Uterus (tissue), 4 donors: ENCODE results near the gene ATP4B. TPM values are rescaled to one million over a fixed set of nuclear protein-coding genes. Genes with fewer than 3 reads are reported as not detected.

Source experiments
- DNase-seq, 2 donors: peaks; one replicate each; pipeline ENCODE4 v3.0.0-alpha.2; 2019 to 2020
- H3K27ac ChIP-seq, 2 donors: fragments of 200-600 bp; sonication (generic); 1 replicate in 1 of 2; 2 replicates in 1 of 2; pipeline ENCODE4 v1.5.1; 2016 to 2018
- H3K27me3 ChIP-seq, 2 donors: fragments of 200-600 bp; sonication (generic); one replicate each; pipeline ENCODE4 v1.5.1; 2018 to 2019; ENCODE audit warnings: control low read depth in 1 of 2
- H3K36me3 ChIP-seq, 2 donors: fragments of 200-600 bp; sonication (generic); one replicate each; pipeline ENCODE4 v1.5.1; 2019; ENCODE audit warnings: control low read depth in 1 of 2
- H3K4me1 ChIP-seq, 2 donors: fragments of 200-600 bp; sonication (generic); one replicate each; pipeline ENCODE4 v1.5.1; 2018 to 2019; ENCODE audit warnings: control low read depth in 1 of 2
- H3K4me3 ChIP-seq, 2 donors: fragments of 200-600 bp; sonication (generic); 1 replicate in 1 of 2; 2 replicates in 1 of 2; pipeline ENCODE4 v1.5.1; 2018 to 2019; ENCODE audit warnings: mild to moderate bottlenecking in 1 of 2
- H3K9me3 ChIP-seq, 2 donors: fragments of 200-600 bp; sonication (generic); one replicate each; pipeline ENCODE4 v1.5.1; 2019; ENCODE audit warnings: control low read depth in 1 of 2
- CTCF ChIP-seq, 4 experiments: fragments of 200-600 bp in 2 of 4; fragments of 450-650 bp in 2 of 4; sonication (generic) in 2 of 4; IDR thresholded peaks; one replicate each; pipeline ENCODE4 v1.5.1; 2016 to 2019; ENCODE audit warnings: antibody characterized with exemption in 4 of 4, mild to moderate bottlenecking in 2 of 4, moderate library complexity in 1 of 4
- POLR2A ChIP-seq, 2 donors: fragments of 450-650 bp; IDR thresholded peaks; one replicate each; pipeline ENCODE4 v1.6.1; 2016; ENCODE audit warnings: antibody characterized with exemption in 2 of 2, mild to moderate bottlenecking in 1 of 2, moderate library complexity in 1 of 2
- intact Hi-C: fragments of 100-400 bp; cut with DNase I; formaldehyde crosslinking; loops from one replicate; pipeline ENCODE4 v1.15.1; 2023; ENCODE audit warnings: low total_unique reads
- total RNA-seq, 4 donors: library from RNA; depleted of rRNA in 3 of 4; stranded (reverse); fragments of >200 nt in 3 of 4; gene quantifications; one replicate each; pipeline versions ENCODE4 v1.1.0 to v1.2.4, GENCODE V29; 2014 to 2023
- donor health status: DM: yes; HTN: yes; CAD: no.

Gene ATP4B
- total RNA-seq, 4 donors from 2014 or later: 0.28 TPM; not detected in 3

- Histone ChIP-seq H3K4me3 (no peak overlapping the region), H3K27ac (no peak overlapping the region), H3K27me3 (no peaks in the 10 kb centered on the region), H3K4me1 (no peaks in the 10 kb centered on the region), H3K9me3 (no peaks in the 10 kb centered on the region), H3K36me3 (no peaks in the 10 kb centered on the region)
- intact Hi-C loops: no loop called here
- TF ChIP-seq POLR2A (IDR thresholded peaks at IDR 0.05) (no peak), CTCF (IDR thresholded peaks at IDR 0.05) (no peak)
- peak in 1 of 2 donors; percentile 3 for DNase-seq
Observed at GRCh38 chr13:113663934-113664333, 5.9 kb upstream of the ATP4B start.

- TF ChIP-seq CTCF (IDR thresholded peaks at IDR 0.05): no peak
- no peak for TF ChIP-seq POLR2A (IDR thresholded peaks at IDR 0.05)
- no peaks in the 10 kb centered on the region for H3K9me3 ChIP-seq
- no peaks in the 10 kb centered on the region for H3K27me3 ChIP-seq
- intact Hi-C loops: no loop called here
- H3K27ac ChIP-seq: no peak overlapping the region
- H3K4me1 ChIP-seq: no peaks in the 10 kb centered on the region
- H3K36me3 ChIP-seq: no peaks in the 10 kb centered on the region
- DNase-seq: no peak
- no peak overlapping the region for H3K4me3 ChIP-seq
Observed at GRCh38 chr13:113661509-113661908, 3.5 kb upstream of the ATP4B start.

- H3K4me3 ChIP-seq: no peak overlapping the region
- no peaks in the 10 kb centered on the region for H3K4me1 ChIP-seq
- no peak for DNase-seq
- no peak for TF ChIP-seq POLR2A (IDR thresholded peaks at IDR 0.05)
- TF ChIP-seq CTCF (IDR thresholded peaks at IDR 0.05): no peak
- H3K36me3 ChIP-seq: no peaks in the 10 kb centered on the region
- no peak overlapping the region for H3K27ac ChIP-seq
- H3K27me3 ChIP-seq: no peaks in the 10 kb centered on the region
- H3K9me3 ChIP-seq: no peaks in the 10 kb centered on the region
- intact Hi-C loops: no loop called here
Observed at GRCh38 chr13:113660066-113660465, 2.1 kb upstream of the ATP4B start.

GRCh38 chr13:113659337-113659736, 1.3 kb upstream of the ATP4B start:
- intact Hi-C loops: no loop called here

GRCh38 chr13:113658836-113659235, 838 bp upstream of the ATP4B start:
- H3K36me3 ChIP-seq: no peaks in the 10 kb centered on the region
- no peak for TF ChIP-seq CTCF (IDR thresholded peaks at IDR 0.05)
- no peak for TF ChIP-seq POLR2A (IDR thresholded peaks at IDR 0.05)
- no peaks in the 10 kb centered on the region for H3K4me1 ChIP-seq
- no peak overlapping the region for H3K27ac ChIP-seq
- no peaks in the 10 kb centered on the region for H3K9me3 ChIP-seq
- H3K4me3 ChIP-seq: no peak overlapping the region
- peak; percentile 1 to 8 for DNase-seq
- no peaks in the 10 kb centered on the region for H3K27me3 ChIP-seq
- intact Hi-C loops: no loop called here

More at GRCh38 chr13:113659337-113659736, 1.3 kb upstream of the ATP4B start:
- Histone ChIP-seq H3K4me1 (no peaks in the 10 kb centered on the region), H3K4me3 (no peak overlapping the region), H3K27me3 (no peaks in the 10 kb centered on the region), H3K9me3 (no peaks in the 10 kb centered on the region), H3K27ac (no peak overlapping the region), H3K36me3 (no peaks in the 10 kb centered on the region)
- DNase-seq: peak in 1 of 2 donors; percentile 1
- TF ChIP-seq POLR2A (IDR thresholded peaks at IDR 0.05): no peak
- no peak for TF ChIP-seq CTCF (IDR thresholded peaks at IDR 0.05)
